22Rv1 (cell line): ENCODE results near the gene PLA2G2F.

Experiments
- CTCF ChIP-seq: fragments of 450-650 bp; IDR thresholded peaks from 2 replicates; pipeline ENCODE4 v1.5.1; 2017; ENCODE audit warnings: mild to moderate bottlenecking
- ZFX ChIP-seq: fragments of 450-650 bp; IDR thresholded peaks from 2 replicates; pipeline ENCODE4 v1.6.1; 2017; ENCODE audit warnings: antibody characterized with exemption, borderline replicate concordance

DNA sequence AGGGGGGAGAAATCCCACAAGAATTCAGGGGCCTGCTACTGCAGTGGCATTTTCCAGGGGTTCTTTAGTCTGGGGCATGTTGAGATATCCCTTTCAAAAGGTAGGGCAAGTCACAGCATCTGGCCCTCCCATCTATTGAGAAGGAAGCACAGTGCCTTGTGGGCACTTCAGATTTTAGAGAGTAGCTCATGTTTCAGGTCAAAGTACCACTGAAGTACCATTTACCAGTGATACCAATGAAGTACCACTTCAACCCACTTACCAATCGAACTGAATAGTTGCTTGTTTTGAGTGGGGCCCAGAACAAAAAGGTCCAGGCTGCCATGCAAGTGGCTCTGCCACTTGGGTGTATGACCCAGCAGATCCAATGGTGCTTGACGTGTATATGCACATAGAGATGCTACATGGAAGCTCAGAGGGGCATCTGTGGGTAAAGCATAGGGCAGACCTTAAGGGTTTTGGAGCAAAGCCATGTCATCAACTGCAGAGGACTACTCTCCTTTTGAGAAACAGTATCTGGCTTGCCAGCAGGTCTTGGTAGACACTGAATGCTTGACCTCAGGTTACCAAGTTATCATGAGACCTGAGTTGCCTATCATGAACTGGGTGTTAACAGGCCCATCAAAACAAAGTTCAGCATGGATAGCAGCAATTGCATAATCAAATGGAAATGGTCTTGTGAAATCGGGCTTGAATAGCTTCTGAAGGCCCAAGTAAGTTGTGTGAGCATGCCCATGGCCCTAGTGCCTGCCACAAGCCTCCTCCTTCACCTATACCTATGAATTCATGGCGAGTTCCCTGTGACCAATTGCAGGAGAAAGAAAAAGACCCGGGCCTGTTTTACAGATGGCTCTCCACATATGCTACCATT lies 43.3 kb upstream of the PLA2G2F start:
- TF ChIP-seq CTCF (no peak), ZFX (no peak)
